Stimulated activated CD4-positive, alpha-beta T cell treated with anti-CD3 and anti-CD28 coated beads, Interleukin-1b, Interleukin-23, amount 100 ng/mL, for 4 hours (primary cell): ENCODE data around the gene LIMK1.

Experiments used
- DNase-seq, 2 donors: peaks; one replicate each; pipeline ENCODE4 v3.0.0-alpha.2; 2020; ENCODE audit warnings: low read depth in 2 of 2

LIMK1 gene

DNA sequence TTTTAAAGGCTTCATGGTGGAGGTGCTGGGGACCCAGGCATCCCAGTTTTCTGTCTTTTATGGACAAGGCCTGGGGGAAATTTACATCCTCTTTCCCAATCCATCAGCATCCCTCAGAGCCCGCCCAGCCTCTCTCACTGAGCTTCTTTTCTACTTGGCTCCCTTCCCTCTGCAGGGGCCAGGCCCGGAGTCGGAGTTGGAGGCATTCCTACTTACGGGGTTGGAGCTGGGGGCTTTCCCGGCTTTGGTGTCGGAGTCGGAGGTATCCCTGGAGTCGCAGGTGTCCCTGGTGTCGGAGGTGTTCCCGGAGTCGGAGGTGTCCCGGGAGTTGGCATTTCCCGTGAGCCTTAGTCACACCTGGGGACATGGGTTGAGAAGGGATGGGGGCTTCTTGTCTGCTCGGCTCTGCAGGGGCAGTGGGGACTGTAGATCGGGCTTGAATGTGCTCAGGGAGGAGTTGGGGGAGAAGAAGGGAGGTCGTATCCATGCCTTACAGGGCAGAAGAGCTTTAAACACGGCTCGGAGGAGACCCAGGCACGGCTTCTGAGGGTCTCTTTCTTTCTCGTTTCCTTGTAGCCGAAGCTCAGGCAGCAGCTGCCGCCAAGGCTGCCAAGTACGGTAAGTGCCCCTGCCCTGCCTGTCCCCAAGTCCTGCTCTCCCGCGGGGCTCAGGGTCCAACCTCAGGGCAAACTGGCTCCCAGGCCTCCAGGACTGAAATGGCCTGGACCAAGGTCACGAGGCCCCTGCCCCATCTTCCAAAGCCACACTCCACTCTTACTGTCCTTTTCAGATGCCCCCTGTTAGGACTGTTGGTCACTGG lies 27.3 kb upstream of the LIMK1 start:
- DNase-seq: no peak

DNA sequence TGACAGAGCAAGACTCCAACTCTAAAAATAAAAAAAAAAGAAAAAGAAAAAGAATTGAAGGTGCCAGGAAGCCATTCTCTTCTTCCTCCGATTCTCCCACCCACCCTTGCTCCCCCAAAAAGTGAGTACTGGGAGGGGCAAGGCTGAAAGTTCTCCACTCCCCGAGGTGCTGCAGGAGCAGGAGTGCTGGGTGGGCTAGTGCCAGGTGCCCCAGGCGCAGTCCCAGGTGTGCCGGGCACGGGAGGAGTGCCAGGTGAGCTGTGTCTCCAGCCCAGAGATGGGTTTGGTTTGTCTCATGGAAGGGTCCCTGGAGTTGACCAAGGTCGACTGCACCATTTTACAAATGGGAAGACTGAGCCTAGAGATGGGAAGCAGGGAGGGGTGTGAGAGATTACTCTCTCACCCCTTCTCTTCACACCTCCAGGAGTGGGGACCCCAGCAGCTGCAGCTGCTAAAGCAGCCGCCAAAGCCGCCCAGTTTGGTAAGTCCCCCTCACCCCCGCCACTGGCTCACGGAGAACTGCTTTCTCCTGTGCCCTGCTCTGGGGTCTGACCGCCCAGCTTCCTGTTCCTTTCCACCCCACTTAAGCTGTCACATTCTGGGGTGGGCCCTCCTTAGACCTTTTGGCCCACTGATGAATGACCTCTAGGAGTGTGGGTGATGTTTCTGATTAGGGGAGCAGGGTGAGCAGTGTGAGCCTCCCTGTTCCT lies 26.2 kb upstream of the LIMK1 start:
- DNase-seq: no peak

DNA sequence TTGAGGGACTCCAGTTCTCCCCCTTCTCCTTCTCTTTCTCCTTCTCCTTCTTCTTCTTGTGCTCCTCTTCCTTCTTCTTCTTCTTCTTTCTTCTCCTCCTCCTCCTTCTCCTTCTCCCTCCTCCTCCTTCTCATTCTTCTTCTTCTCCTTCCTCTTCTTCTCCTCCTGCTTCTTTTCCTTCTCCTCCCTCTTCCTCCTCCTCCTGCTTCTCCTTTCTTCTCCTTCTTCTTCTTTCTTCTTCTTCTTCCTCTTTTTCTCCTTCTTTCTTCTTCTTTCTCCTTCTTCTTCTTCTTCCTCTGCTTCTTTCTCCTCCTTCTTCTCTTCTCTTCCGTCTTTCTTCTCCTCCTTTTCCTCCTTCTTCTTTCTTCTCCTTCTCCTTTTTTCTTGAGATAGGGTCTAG lies 25.6 kb upstream of the LIMK1 start:
- DNase-seq: no peak

DNA sequence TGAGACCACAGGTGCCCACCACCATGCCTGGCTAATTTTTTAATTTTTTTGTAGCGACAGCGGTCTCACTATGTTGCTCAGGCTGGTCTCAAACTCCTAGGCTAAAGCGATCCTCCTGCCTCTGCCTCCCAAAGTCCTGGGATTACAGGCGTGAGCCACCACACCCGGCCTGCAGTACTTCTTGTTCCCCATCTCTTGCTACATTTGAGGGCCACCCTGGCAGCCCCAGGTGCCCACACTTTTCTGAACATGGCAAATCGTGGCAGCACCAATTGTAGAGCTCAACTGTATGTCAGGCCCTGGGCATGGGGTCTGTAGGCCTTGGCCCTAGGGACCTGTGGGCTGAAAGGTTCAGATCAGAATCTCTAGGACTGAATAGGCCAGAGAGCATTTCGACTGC lies 25.1 kb upstream of the LIMK1 start:
- DNase-seq: no peak

DNA sequence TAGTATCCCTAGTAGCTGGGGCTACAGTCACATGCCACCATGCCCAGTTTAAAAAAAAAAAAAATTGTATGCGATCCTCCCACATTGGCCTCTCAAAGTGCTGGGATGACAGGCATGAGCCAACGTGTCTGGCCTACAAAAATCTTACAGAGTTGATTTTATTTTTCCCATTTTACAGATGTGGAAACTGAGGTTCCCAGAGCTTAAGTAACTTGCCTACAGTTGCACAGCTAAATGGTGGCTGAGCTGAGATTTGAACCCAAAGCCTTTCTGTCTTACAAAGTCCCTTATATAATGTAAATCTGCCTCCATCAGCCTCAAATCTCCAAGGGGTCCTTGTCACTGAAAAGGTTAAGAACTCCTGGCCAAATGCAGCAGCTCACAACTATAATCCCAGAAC lies 24.6 kb upstream of the LIMK1 start:
- DNase-seq: no peak

DNA sequence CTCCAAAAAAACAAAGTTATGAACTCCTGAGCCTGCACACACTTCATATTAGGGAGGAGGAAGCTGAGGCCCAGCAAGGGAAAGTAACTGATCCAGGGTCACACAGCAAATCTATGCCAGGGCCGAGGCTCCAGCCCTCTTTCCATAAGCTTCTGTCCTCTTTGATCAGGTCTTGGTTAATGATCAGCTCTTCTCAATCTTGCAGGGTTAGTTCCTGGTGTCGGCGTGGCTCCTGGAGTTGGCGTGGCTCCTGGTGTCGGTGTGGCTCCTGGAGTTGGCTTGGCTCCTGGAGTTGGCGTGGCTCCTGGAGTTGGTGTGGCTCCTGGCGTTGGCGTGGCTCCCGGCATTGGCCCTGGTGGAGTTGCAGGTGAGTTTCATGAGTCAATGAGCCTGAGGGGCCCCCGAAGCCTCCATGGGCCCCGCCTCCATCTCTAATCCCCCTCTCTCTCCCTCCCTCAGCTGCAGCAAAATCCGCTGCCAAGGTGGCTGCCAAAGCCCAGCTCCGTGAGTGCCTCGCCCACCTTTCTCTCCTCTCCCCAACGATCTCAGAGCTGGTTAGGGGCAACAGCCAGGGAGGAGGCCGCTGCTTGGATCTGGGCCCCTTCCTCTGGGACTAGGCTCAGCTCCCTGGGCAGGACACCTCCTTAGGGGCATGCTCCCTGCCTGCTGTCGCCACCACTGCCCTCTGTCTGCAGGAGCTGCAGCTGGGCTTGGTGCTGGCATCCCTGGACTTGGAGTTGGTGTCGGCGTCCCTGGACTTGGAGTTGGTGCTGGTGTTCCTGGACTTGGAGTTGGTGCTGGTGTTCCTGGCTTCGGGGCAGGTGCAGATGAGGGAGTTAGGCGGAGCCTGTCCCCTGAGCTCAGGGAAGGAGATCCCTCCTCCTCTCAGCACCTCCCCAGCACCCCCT lies 23.7 kb upstream of the LIMK1 start:
- DNase-seq: no peak

DNA sequence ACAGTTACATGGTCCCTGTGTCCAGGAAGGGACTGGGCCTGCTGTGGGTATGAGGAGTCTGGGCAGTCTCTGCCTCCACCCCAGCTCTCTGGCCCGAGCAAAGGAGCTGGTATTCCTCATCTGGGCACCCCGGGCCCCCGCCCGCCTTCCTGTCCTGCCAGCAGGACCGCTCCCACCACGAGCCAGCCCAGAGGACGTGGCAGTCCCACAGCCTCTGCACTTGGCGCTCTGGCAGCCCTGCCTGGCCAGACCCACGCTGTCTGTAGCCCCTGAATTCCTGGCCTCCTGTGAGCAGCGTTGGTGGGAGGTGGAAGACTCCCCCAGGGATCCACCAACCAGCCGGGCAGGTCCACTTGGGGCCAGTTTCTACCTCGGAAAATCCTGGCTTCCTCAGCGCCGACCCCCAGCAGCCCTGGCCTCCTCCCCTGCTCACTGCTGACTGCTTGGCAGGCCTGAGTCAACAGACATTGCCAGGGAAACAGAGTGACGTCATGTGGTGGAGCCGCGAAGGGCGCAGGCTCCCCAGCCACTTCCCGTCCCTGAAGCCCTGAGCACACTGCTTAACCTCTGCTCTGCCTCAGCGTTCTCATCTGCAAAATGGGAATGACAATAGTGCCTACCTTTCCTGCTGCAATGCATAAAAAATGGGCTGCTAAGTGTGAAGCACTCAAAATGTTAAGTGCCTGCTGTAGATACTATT lies 21.6 kb upstream of the LIMK1 start:
- DNase-seq: peak; percentile 5 to 41

DNA sequence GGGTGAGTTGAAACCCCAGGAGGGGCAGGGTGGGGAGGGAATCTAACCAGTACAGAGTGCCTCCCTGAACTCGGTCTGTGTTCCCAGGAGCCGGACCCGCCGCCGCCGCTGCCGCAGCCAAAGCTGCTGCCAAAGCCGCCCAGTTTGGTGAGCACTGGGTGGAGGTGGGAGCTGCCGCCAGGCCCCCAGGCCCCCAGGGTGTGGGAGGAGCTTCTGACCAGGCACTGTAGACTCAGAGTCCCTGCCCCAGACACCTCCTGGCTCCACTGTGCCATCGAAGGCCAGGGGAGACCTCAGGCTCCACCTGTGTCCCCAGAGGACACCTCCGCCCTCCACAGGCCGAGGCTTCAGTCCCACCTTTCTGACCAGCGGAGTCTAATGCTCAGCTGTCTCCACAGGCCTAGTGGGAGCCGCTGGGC lies 20.4 kb upstream of the LIMK1 start:
- DNase-seq: no peak

DNA sequence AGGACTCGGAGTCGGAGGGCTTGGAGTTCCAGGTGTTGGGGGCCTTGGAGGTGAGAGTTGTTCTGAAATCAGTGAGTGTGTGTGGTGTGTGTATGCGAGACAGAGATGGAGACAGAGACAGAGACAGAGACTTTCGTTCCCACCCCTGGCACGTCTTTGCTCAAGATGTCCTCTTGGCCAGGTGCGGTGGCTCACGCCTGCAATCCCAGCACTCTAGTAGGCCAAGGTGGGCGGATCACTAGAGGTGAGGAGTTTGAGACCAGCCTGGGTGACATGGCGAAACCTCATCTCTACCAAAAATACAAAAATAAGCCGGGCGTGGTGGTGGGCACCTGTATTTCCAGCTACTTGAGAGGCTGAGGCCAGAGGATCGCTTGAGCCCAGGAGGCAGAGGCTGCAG lies 20.0 kb upstream of the LIMK1 start:
- DNase-seq: no peak

DNA sequence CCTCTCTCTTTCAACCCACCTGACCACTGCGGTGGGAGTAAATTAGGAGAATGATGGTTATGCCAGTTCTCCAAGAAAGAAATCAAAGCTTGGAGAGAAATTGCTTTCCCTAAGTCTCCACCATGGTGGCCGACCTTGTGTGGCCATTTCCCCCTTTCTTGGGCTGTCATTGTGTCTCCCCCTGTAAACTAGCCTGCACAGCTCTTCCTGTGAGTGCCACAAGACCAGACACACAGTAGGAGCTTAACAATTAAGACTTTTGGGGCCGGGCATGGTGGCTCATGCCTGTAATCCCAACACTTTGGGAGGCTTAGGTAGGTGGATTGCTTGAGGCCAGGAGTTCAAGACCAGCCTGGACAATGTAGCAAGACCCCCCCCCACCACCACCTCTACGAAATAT lies 18.9 kb upstream of the LIMK1 start:
- DNase-seq: no peak

DNA sequence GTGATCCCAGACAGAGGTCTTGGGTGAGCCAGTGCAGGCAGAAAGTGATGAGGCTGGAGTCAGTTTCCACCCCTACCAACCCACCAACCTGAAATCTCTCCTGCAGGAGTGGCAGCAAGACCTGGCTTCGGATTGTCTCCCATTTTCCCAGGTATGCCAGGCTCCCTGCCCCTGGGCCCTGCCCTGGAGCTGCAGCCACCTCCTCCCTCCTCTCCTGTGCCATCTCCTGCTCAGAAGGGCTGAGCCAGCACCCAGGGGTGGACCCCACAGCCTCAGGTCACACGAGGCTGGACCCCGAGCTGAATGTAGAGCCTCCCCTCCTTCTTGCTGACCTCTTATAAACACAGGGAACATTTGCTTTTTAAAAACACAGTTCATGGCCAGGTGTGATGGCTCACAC lies 17.0 kb upstream of the LIMK1 start:
- DNase-seq: no peak

DNA sequence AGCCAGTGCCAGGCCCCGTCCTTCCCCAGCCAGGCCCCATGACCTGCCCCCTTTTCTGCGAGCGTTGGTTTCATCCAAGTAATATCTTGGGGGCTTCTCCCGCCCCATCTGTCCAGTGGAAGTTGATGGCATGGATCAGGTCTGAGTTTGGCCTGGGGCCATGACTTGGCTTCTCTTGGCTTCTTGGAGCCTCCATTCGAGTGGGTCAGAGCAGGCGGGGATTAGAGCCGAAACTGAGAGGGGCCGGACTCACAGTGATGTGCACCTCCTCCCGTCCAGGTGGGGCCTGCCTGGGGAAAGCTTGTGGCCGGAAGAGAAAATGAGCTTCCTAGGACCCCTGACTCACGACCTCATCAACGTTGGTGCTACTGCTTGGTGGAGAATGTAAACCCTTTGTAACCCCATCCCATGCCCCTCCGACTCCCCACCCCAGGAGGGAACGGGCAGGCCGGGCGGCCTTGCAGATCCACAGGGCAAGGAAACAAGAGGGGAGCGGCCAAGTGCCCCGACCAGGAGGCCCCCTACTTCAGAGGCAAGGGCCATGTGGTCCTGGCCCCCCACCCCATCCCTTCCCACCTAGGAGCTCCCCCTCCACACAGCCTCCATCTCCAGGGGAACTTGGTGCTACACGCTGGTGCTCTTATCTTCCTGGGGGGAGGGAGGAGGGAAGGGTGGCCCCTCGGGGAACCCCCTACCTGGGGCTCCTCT lies 15.1 kb upstream of the LIMK1 start:
- no peak for DNase-seq

DNA sequence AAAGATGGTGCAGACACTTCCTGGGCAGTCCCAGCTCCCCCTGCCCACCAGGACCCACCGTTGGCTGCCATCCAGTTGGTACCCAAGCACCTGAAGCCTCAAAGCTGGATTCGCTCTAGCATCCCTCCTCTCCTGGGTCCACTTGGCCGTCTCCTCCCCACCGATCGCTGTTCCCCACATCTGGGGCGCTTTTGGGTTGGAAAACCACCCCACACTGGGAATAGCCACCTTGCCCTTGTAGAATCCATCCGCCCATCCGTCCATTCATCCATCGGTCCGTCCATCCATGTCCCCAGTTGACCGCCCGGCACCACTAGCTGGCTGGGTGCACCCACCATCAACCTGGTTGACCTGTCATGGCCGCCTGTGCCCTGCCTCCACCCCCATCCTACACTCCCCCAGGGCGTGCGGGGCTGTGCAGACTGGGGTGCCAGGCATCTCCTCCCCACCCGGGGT lies 14.5 kb upstream of the LIMK1 start:
- DNase-seq: no peak

DNA sequence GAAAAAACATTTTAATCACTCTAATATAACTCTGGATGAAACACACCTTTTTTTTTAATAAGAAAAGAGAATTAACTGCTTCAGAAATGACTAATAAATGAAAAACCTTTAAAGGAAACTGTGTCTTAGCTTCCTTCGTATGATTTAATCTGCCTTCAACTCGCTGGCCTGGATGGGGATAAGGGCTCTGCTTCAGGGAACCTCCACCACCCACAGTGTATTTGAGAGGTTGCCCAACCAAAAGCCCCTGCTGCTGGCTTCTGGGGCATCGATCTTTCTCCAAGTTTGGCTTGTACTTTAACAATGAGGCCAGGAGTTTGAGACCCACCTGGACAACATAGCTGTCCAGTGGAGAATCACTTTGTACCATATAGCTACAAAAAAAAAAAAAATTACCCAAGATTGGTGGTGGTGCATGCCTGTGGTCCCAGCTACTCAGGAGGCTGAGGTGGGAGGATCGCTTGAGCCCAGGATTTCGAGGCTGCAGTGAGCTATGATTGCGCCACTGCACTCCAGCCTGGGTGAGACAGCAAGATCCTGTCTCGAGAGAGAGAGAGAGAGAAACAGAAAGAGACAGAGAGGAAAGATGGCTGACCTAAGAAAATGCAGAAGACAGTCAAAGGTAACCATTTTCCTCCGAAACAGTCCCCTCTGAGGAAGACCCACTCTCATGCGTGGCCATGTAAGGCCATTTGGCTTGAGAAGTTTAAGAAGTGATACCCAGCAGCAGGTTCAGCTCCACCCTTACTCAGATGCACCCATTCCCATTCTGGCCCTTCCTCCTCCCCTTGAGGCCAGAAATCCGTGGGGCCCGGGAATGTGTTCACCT lies 13.6 kb upstream of the LIMK1 start:
- DNase-seq: no peak

DNA sequence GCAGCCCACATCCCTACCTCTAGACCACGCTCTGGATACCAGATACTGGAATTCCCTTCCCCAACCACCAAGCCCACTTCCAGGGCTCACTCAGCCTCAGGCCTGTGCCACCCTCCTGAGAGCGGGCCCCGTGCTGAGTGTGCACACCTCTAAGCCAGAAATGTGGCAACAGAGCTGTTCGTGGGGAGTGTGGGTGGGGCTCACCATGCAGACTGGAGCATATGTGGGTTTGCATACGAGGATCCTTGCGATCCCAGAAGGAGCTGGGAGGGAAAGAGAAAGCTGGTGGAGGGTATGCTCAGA lies 13.0 kb upstream of the LIMK1 start:
- no peak for DNase-seq

DNA sequence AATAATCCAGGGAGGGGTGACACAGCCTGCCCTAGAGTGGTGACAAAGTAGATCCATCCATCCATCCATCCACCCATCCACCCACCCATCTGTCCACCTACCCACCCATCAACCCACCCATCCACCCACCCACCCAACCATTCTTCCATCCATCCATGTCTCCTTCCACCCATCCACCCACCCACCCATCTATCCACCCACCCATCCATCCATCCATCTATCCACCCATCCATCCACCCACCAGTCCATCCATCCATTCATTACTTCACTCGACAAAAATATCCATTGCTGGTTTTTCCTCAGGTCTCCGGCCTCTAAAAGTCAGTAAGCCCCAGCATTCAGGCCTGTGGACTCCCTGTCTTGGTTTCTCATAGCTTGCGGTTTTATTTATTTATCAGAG lies 12.5 kb upstream of the LIMK1 start:
- DNase-seq: no peak

DNA sequence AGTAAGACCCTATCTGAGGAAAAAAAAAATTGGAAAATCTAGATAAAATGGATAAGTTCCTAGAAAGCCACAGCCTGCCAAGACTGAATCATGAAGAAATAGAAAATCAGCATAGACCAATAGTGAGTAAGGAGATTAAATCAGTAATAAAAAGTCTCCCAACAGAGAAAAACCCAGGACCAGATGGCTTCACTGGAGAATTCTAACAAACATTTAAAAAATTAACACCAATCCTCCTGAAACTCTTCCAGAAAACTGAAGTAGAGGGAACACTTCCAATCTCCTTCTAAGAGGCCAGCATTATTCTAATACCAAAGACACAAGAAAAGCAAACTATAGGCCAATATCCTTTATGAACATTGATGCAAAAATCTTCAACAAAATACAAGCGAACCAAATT lies 8.8 kb upstream of the LIMK1 start:
- DNase-seq: no peak

DNA sequence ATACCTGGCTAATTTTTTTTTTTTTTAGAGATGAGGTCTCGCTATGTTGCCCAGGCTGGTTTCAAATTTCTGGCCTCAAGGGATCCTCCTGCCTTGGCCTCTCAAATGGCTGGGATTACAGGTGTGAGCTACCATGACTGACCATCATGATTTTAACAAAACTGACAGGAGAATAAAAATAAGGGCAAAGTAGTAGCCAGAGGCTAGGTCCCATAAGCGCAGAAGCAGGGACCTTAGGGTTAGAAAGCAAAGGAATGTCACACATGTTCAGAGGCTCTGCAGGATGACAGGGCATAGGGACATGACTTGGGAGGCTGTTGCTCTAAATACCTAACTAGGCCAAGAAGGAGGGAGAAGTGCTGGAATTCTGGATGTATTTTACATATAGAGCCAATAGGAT lies 5.1 kb upstream of the LIMK1 start:
- DNase-seq: no peak

DNA sequence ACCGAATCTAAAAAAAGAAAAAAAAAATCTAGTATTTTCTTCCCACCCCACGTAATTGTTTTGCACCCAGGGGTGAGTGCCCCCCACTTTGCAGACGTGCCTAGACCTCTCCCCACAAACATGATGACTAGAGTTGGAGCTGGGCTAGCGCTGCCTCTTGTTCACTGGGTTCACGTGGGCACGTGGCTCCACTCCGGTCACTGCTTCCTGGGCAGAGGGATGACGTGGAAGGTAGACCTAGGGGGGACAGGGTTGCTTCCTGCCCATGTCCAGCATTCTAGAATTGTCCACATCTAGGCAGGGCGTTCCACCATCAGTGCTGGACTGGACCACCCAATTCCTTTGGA lies 861 bp upstream of the LIMK1 start:
- DNase-seq: no peak

DNA sequence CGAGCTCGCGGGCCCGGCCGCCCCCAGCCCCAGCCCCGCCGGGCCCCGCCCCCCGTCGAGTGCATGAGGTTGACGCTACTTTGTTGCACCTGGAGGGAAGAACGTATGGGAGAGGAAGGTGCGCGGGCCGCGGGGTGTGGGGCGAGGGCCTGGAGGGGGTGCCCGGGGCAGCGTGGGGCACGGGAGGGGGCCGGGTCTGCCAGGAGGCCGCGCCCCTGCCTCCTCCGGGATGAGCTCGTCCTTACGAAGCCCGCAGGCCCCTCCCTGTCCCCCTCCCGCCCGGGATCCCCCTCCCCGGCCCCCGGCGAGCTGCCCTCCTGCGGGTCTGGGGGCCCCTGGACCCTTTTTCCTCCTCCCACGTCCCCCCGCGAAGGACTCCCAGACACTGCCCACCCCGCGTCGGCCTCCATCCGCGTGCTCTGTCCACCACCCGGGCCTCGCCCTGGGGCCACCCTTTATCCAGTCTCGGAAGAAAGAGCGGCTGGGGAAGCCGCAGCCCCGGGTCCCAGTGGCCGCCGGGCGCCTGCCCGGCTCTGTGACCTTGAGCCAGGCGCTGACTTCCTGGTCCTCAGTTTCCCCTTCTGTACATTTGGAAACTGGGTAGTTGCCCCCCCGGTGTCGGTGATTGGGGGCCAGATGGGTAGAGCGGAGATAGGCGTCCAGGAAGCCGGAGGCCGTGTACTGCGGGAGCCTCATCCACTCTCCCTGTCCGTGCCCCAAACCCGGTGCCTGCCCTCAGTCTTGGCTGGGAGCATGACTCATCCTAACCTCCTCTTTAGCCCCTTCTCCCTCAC lies 521 bp downstream of the LIMK1 start:
- no peak for DNase-seq
